Endothelial cell (in vitro differentiated cells): ENCODE measurements around the gene BTK. TPM values are rescaled to one million over a fixed set of nuclear protein-coding genes. Genes with fewer than 3 reads are reported as not detected.

Source experiments
- total RNA-seq: library from RNA; stranded (reverse); fragmentation: NEBNext Ultra II Directional; extraction: Animal tissue kit (Norgen Biotek cat#: 25700); gene quantifications from one replicate; pipeline ENCODE4 v1.2.1, GENCODE V29; 2021; ENCODE audit not compliant: unreplicated experiment

The BTK gene
- total RNA-seq, 1 donor from 2014 or later: 9.4 TPM

Other genes starting within 250 kb of the BTK start
- gene DRP2, start 166.4 kb downstream of the BTK start, total RNA-seq: 1.6 TPM
- 0.31 TPM for gene TAF7L, start 94.9 kb downstream of the BTK start, total RNA-seq
- 12.5 TPM for gene TIMM8A, start 37.4 kb downstream of the BTK start, total RNA-seq
- 225 TPM for gene RPL36A, start 4.8 kb upstream of the BTK start, total RNA-seq
- 37.8 TPM for gene GLA, start 21.7 kb upstream of the BTK start, total RNA-seq
- gene HNRNPH2, start 22.0 kb upstream of the BTK start, total RNA-seq: 53.2 TPM
- 17.9 TPM for gene ARMCX4, start 99.3 kb upstream of the BTK start, total RNA-seq
- 35.2 TPM for gene ARMCX1, start 164.4 kb upstream of the BTK start, total RNA-seq
- gene ARMCX6, start 231.8 kb upstream of the BTK start, total RNA-seq: 123 TPM
- 102 TPM for gene ARMCX3, start 237.0 kb upstream of the BTK start, total RNA-seq